GM10847 (cell line): Measurements from ENCODE around the gene DCLK2.

Experiments used
- POLR2A ChIP-seq: IDR thresholded peaks from 2 replicates; pipeline ENCODE4 v1.6.1; 2011; ENCODE audit not compliant: insufficient read length; ENCODE audit errors: extremely low read depth

Gene DCLK2

GRCh38 chr4:150192986-150193385 is 114.7 kb downstream of the DCLK2 start:
- no peak for TF ChIP-seq POLR2A

GRCh38 chr4:150199056-150199455 is 120.8 kb downstream of the DCLK2 start:
- TF ChIP-seq POLR2A: no peak

- TF ChIP-seq POLR2A: no peak
These were observed 126.8 kb downstream of the DCLK2 start for GRCh38 chr4:150205016-150205415.

- no peak for TF ChIP-seq POLR2A
These were observed 128.0 kb downstream of the DCLK2 start for GRCh38 chr4:150206265-150206664.

- no peak for TF ChIP-seq POLR2A
These were observed 128.7 kb downstream of the DCLK2 start for GRCh38 chr4:150206954-150207353.

GRCh38 chr4:150207871-150208270 is 129.6 kb downstream of the DCLK2 start:
- TF ChIP-seq POLR2A: no peak

- no peak for TF ChIP-seq POLR2A
These were observed 131.0 kb downstream of the DCLK2 start for GRCh38 chr4:150209140-150209829.

GRCh38 chr4:150211016-150211415 is 132.8 kb downstream of the DCLK2 start:
- no peak for TF ChIP-seq POLR2A

GRCh38 chr4:150211799-150212445 is 133.7 kb downstream of the DCLK2 start:
- TF ChIP-seq POLR2A: no peak

GRCh38 chr4:150212485-150212884 is 134.2 kb downstream of the DCLK2 start:
- no peak for TF ChIP-seq POLR2A

GRCh38 chr4:150212927-150213326 is 134.7 kb downstream of the DCLK2 start:
- TF ChIP-seq POLR2A: no peak

- no peak for TF ChIP-seq POLR2A
These were observed 137.4 kb downstream of the DCLK2 start for GRCh38 chr4:150215601-150216000.

GRCh38 chr4:150216726-150217125 is 138.5 kb downstream of the DCLK2 start:
- no peak for TF ChIP-seq POLR2A

- TF ChIP-seq POLR2A: no peak
These were observed 138.9 kb downstream of the DCLK2 start for GRCh38 chr4:150217192-150217591.

- no peak for TF ChIP-seq POLR2A
These were observed 139.6 kb downstream of the DCLK2 start for GRCh38 chr4:150217808-150218207.

- no peak for TF ChIP-seq POLR2A
These were observed 140.2 kb downstream of the DCLK2 start for GRCh38 chr4:150218447-150218846.

- no peak for TF ChIP-seq POLR2A
These were observed 141.6 kb downstream of the DCLK2 start for GRCh38 chr4:150219841-150220240.

GRCh38 chr4:150224896-150225591 is 146.8 kb downstream of the DCLK2 start:
- TF ChIP-seq POLR2A: no peak
